GM21367 (cell line): ENCODE measurements around the gene PTPRN2.

ENCODE experiments used
- ATAC-seq: cut with Tn5 transposase; IDR thresholded peaks from one replicate; pipeline ENCODE4 v1.9.1; 2021; ENCODE audit not compliant: unreplicated experiment

PTPRN2 gene

GRCh38 chr7:157805713-157806112, 781.9 kb downstream of the PTPRN2 start:
- ATAC-seq: no peak

DNA sequence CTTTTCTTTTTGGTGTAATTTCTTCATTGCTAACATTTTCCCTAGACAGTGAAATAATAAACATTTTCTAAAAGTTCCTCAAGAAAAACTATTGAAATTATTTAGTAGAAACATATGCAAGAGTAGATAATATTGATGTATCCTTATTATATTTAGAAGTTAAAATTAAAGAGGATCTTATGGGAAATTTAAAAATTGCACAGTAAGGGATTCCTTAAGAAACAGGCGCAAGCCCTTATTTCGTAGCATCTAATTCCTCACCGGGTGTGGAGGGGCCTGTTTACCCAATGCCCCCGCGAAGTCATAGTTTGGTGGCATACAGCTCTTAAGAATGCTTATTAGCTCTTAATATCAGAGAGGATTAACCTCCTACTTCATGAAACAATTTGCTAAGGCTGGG, 783.7 kb downstream of the PTPRN2 start:
- ATAC-seq: no peak

DNA sequence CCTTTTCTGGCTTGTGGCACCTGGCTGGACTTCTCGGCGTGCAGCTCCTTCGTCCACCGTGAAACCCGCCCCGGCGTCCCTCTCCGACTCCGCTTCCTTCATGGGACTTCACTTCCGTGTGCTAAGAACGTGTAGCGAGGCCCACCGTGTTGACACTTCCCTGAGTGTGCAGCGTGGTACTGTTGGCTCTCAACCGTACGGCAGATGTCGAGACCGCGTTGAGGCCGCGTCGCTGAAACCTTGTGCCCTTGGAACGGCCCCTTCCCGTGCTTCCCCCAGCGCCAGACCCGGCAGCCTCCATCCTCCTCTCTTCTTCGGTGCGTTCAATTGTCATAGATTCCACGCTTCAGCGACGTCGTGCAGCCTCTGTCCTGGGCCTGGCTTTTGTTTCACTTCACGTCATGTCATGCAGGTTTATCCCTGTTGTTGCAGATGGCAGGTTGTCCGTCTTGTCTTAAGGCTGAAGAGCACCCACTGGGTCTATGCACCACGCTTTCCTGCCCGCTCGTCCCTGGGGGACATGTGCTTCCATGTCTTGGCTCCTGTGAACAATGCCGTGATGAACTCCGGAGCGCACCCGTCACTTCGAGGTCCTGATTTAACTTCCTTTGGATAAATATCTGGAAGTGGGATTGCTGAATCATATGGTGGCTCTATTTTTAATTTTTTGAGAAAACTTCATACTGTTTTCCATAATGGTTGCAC, 785.5 kb downstream of the PTPRN2 start:
- no peak for ATAC-seq

DNA sequence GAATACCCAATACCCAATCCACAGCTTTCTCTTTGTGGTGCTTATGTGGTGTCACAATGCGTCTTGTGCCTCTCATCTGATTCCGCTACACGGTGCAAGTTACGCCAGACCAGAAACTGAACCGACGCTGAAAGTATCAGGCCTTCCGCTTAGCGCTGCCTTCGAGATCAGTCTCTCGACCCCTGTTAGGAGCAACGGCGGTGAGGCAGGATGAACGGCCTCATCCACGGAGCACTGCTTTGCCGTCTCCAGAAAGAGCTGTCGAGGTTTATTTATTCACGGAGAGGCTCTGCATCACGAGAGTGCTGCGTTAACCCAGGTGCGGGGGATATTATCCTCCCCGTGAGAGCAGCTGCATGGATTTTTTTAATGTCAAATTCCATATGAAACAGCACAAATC, 786.5 kb downstream of the PTPRN2 start:
- no peak for ATAC-seq

- ATAC-seq: no peak
These were observed 787.3 kb downstream of the PTPRN2 start for GRCh38 chr7:157800281-157800680.

DNA sequence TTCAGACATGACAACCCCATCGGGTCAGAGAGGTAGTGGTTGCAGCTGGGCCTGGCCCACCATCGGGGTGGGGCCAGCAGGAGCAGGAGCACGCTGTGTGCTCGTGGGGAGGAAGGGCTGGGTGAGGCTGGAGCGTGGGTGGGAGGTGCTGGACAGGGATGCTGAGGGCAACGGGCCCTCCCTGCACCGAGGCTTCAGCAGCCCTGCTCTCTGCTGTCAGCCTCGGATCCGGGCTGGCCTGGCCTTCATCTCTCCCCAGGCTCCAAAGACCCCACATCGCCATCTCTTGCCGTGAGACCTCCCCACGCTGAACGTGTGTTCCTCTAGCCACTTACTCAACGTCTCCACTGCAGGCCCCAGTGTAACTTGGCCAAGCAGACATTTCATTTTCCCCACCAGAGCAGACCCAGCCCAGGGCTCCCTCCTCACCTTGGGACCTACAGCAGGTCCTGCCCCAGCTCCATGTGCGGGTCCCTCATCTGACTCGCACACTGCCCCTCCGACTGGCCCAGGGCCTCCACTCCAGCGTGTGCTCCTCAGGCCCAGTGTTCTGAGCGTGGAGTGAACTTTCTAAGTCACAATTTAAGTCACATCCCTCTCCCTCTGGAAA, 788.4 kb downstream of the PTPRN2 start:
- no peak for ATAC-seq

GRCh38 chr7:157797361-157797760, 790.3 kb downstream of the PTPRN2 start:
- no peak for ATAC-seq

DNA sequence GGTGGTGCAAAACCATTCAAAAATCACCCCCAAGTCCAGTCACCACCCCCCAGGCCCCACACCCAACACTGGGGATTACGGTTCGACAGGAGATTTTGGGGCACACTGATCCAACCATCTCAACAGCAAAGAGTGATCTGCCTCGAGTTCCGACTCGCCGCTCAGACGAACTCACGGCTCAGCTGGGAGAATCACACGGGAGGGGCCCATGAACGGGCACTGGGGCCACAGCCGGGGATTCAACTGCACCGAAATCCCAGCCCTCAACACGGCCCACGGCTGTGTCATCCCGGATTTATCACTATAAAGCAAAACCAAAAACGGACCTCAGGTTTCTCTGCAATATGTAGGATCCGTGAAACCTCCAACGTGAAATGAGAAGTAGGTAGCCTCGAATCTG, 790.8 kb downstream of the PTPRN2 start:
- ATAC-seq: no peak

DNA sequence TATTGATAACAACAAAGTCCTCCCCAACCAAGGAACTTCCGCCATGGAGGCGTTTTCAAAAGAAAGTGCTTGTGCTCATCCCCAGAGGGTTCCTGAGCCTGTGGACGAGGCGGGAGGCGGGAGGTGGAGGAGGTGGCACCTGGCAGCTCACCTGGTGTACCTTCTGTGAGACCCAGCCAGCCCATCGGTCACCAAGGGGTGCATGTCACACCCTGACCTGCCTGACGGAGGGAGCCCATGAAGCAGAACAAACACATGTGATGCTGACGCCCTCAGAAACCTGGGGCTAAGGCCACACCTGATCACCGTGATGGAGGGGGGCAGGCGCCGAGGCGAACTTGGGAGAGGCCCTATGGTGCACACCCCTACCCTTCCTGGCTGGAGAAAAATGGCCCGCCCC, 792.0 kb downstream of the PTPRN2 start:
- ATAC-seq: no peak

DNA sequence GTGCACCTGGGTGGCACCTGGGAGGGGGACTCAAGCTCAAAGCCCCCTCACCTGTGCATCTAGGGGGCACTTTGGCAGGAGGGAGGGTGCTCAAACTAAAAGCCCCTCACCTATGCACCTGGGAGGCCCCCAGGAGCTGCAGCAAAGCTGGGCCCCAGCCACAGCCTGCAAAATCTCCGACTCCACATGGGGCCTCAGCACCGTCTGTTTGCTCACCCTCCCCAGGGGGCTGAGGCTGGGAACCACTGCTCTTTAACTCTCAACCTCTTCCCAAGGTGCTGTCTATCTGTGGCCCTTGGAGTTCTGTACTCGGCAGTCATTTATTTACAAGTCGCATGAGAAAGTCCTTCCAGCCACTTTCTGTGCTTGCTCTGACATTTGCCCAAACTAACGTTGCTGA, 792.4 kb downstream of the PTPRN2 start:
- no peak for ATAC-seq

GRCh38 chr7:157794746-157795065, 792.9 kb downstream of the PTPRN2 start:
- ATAC-seq: no peak

DNA sequence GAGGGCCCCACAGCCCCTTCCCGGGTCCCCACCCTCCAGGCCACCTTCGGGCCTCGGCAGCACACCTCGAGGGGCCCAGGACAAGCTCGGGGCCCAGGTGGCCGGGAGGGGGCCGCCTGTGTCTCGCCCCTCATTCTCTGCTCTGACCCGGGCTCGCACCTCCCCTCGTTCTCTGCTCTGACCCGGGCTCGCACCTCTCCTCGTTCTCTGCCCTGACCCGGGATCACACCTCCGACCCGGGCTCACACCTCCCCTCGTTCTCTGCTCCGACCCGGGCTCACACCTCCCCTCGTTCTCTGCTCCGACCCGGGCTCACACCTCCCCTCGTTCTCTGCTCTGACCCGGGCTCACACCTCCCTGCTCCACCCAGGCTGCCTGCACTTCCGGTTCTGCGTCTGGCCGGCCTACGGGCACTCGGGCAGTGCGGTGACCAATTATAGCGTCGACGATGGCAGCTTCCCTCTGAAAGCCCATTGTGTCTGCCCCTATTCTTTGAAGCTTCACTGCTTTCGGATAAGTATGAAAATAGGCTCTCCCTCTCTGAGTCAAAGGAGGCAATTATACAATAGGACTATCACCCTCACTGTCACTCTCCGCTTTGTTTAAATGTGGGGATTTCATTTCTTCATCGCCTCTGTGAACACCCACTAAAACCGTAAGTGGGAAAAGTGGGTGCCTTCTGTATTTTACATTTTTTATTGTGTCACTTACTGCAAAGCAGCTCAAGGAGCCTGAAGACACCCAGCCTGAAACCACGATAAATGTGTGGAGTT, 793.5 kb downstream of the PTPRN2 start:
- ATAC-seq: no peak

GRCh38 chr7:157793087-157793353, 794.6 kb downstream of the PTPRN2 start:
- no peak for ATAC-seq

GRCh38 chr7:157792241-157793086, 795.2 kb downstream of the PTPRN2 start:
- no peak for ATAC-seq

DNA sequence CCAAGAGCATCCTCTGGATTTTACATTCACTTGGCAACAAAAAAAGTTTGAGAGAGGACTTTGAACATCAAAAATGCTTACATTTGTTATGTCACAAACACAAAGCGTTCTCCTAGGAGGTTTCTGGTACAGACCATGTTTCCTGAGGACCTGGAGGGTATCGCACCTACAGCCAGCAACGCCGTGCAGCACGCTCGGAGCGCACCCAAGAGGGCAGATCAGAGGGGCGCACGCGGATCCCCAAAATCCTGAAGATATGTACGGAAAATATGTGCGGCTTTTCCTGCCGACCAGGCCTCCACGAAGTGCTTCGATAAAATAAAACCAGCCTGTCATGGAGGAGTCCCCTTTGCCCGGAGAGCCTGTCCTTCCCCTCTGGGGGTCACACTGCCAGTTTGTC, 796.0 kb downstream of the PTPRN2 start:
- no peak for ATAC-seq

- ATAC-seq: no peak
These were observed 796.4 kb downstream of the PTPRN2 start for GRCh38 chr7:157791261-157791660.

GRCh38 chr7:157789942-157790341, 797.7 kb downstream of the PTPRN2 start:
- ATAC-seq: no peak

DNA sequence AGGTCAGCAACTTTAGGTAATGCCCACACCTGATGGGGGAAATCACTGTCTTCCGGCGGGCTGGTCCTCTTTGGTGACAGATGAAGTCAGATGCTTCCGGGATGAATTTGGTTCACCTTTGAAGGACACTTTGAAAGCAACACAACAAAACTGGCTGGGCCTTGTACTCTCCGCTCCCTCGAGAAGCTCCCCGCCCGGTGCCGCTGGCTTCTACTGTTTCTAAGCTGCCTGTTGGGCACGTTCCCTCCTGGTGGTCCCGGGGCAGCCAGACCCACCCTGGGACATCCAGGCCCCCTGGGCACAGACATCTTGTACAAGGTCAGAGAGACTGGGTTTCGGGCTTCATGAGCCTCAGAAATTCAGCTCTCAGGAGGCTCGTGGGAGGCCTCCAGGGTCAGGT, 798.5 kb downstream of the PTPRN2 start:
- no peak for ATAC-seq

DNA sequence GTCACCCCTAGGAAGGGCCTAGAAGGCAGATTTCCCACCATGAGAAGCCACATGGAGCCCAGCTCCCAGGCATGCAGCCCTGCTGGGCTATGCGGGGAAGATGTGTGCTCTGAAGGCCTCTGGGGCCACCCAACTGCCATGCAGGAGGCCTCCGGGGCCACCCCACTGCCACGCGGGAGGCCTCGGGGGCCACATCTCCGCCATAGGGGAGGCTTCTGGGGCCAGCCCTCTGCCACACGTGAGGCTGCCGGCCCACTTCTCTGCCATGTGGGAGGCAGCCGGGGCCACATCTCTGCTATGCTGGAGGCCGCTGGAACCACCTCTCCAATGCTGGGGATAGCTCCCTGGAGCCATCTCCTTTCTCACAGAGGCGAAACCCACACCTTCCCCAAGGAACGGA, 799.0 kb downstream of the PTPRN2 start:
- no peak for ATAC-seq

- no peak for ATAC-seq
These were observed 800.3 kb downstream of the PTPRN2 start for GRCh38 chr7:157787275-157787701.

- no peak for ATAC-seq
These were observed 801.0 kb downstream of the PTPRN2 start for GRCh38 chr7:157786375-157787274.
